Esophagus squamous epithelium (tissue), 4 donors: Measurements from ENCODE around the gene ANKZF1.

Experiments used
- CTCF ChIP-seq, 6 experiments: fragments of 450-650 bp in 4 of 6; fragments of 200-600 bp in 2 of 6; sonication (generic) in 2 of 6; IDR thresholded peaks; one replicate each; pipeline ENCODE4 v1.5.1; 2016 to 2019; ENCODE audit warnings: antibody characterized with exemption in 6 of 6, mild to moderate bottlenecking in 4 of 6, moderate library complexity in 4 of 6
- POLR2A ChIP-seq, 4 donors: fragments of 450-650 bp; IDR thresholded peaks; one replicate each; pipeline ENCODE4 v1.6.1; 2017; ENCODE audit warnings: antibody characterized with exemption in 4 of 4, mild to moderate bottlenecking in 4 of 4, moderate library complexity in 3 of 4

- TF ChIP-seq CTCF (IDR thresholded peaks at IDR 0.05), result no peak
- no peak for TF ChIP-seq POLR2A (IDR thresholded peaks at IDR 0.05)
Observed at GRCh38 chr2:219248845-219249202, 19.2 kb downstream of the ANKZF1 start.
